Measurements from ENCODE around the gene PCYT2. TPM values are rescaled to one million over a fixed set of nuclear protein-coding genes. Genes with fewer than 3 reads are reported as not detected.

Gene PCYT2
- total RNA-seq, 1 experiment from 2014 or later = 151 TPM

- Histone ChIP-seq H3K4me1 (peaks cover 37% of the 10 kb centered on the region), H3K4me3 (ENCODE audit: low read depth, low read length) (no peak overlapping the region), H3K9me3 (no peaks in the 10 kb centered on the region), H3K36me3 (ENCODE audit: control insufficient read depth, insufficient read depth, low read length) (no peaks in the 10 kb centered on the region), H3K27me3 (replicated peaks; ENCODE audit: control insufficient read depth, insufficient read depth, low read length) (0 out of 2 replicates have a peak, but pooled peaks cover 1% of the 10 kb centered on the region)
- no peak for DNase-seq
- ChIA-PET CTCF (no interaction called here), POLR2A (no interaction called here)
- no peaks in the 10 kb centered on the region for H3K9me3 Mint-ChIP-seq (ENCODE audit: unreplicated experiment)
- peaks cover 6% of the 10 kb centered on the region for H3K4me1 Mint-ChIP-seq (ENCODE audit: low read depth, unreplicated experiment)
- peaks cover 14% of the 10 kb centered on the region for H3K36me3 Mint-ChIP-seq (ENCODE audit: insufficient read depth, unreplicated experiment)
- TF ChIP-seq CTCF (IDR thresholded peaks at IDR 0.05; ENCODE audit: insufficient read depth in 1 of 2, low read depth in 1 of 2, low read length in 1 of 2, severe bottlenecking in 1 of 2, unreplicated experiment in 1 of 2) = no peak
- peak overlapping the region; percentile 70 for H3K4me3 Mint-ChIP-seq (ENCODE audit: unreplicated experiment)
- no peak overlapping the region for H3K27ac Mint-ChIP-seq (ENCODE audit: unreplicated experiment)
- intact Hi-C loops (cut with micrococcal nuclease; ENCODE audit: unreplicated experiment) = no loop called here
- no TSS peak for BruUV-seq (replicated peaks)
- H3K27me3 Mint-ChIP-seq (ENCODE audit: insufficient read depth, unreplicated experiment) = no peaks in the 10 kb centered on the region
These were observed 46.7 kb upstream of the PCYT2 start for GRCh38 chr17:81957691-81958432.

GRCh38 chr17:81956607-81957589 is 45.7 kb upstream of the PCYT2 start:
- no peak for DNase-seq
- peaks cover 6% of the 10 kb centered on the region for H3K4me1 Mint-ChIP-seq (ENCODE audit: low read depth, unreplicated experiment)
- intact Hi-C loops (cut with micrococcal nuclease; ENCODE audit: unreplicated experiment) = no loop called here
- no peak for TF ChIP-seq CTCF (IDR thresholded peaks at IDR 0.05; ENCODE audit: insufficient read depth in 1 of 2, low read depth in 1 of 2, low read length in 1 of 2, severe bottlenecking in 1 of 2, unreplicated experiment in 1 of 2)
- BruUV-seq (replicated peaks) = no TSS peak
- no peaks in the 10 kb centered on the region for H3K9me3 Mint-ChIP-seq (ENCODE audit: unreplicated experiment)
- POLR2A ChIA-PET = no interaction called here
- H3K4me3 Mint-ChIP-seq (ENCODE audit: unreplicated experiment) = no peak overlapping the region
- no peaks in the 10 kb centered on the region for H3K27me3 Mint-ChIP-seq (ENCODE audit: insufficient read depth, unreplicated experiment)
- CTCF ChIA-PET = interaction anchor here (0.7 kb wide), 1 partner anchor 40 kb away, joined by 3 read pairs; no protein-coding TSS in a partner anchor
- H3K4me3 ChIP-seq (ENCODE audit: low read depth, low read length) = no peak overlapping the region
- H3K4me1 ChIP-seq = peaks cover 37% of the 10 kb centered on the region
- H3K36me3 Mint-ChIP-seq (ENCODE audit: insufficient read depth, unreplicated experiment) = peaks cover 15% of the 10 kb centered on the region
- H3K27ac Mint-ChIP-seq (ENCODE audit: unreplicated experiment) = no peak overlapping the region
- 0 out of 2 replicates have a peak, but pooled peaks cover 1% of the 10 kb centered on the region for H3K27me3 ChIP-seq (replicated peaks; ENCODE audit: control insufficient read depth, insufficient read depth, low read length)
- no peaks in the 10 kb centered on the region for H3K9me3 ChIP-seq
- no peaks in the 10 kb centered on the region for H3K36me3 ChIP-seq (ENCODE audit: control insufficient read depth, insufficient read depth, low read length)

Measured in Caco-2 (cell line).